Neural cell (in vitro differentiated cells): ENCODE data around the gene CDK7. TPM values are rescaled to one million over a fixed set of nuclear protein-coding genes. Genes with fewer than 3 reads are reported as not detected.

Experiments used
- H2AFZ ChIP-seq: fragments of 200-600, 300-800 bp; sonication (generic), shearing (Covaris generic); 2 replicates; pipeline ENCODE4 v1.6.0; 2014; ENCODE audit warnings: low read depth, mild to moderate bottlenecking, antibody characterized with exemption, low read length, moderate library complexity
- H3F3A ChIP-seq: fragments of 200-600 bp; shearing (Covaris generic); 2 replicates; pipeline ENCODE4 v1.6.1; 2016; ENCODE audit warnings: mild to moderate bottlenecking, moderate library complexity, mixed read lengths, antibody characterized with exemption, low read length; ENCODE audit not compliant: insufficient read depth, poor library complexity, severe bottlenecking
- H3K27ac ChIP-seq: fragments of 200-600, 300-800 bp; sonication (generic), shearing (Covaris generic); 2 replicates; pipeline ENCODE4 v1.5.1; 2014; ENCODE audit warnings: mild to moderate bottlenecking, low read length, moderate library complexity
- H3K27me3 ChIP-seq: fragments of 300-800, 200-600 bp; sonication (generic), shearing (Covaris generic); 2 replicates; pipeline ENCODE4 v1.6.0; 2014; ENCODE audit warnings: mild to moderate bottlenecking, low read depth, low read length, moderate library complexity; ENCODE audit not compliant: insufficient read depth
- H3K36me3 ChIP-seq: fragments of 300-800, 200-600 bp; sonication (generic), shearing (Covaris generic); 2 replicates; pipeline ENCODE4 v1.5.1; 2014; ENCODE audit warnings: mild to moderate bottlenecking, antibody characterized with exemption, low read length, moderate library complexity; ENCODE audit not compliant: insufficient read depth
- H3K4me2 ChIP-seq: fragments of 300-800, 200-600 bp; sonication (generic), shearing (Covaris generic); 2 replicates; pipeline ENCODE4 v1.6.0; 2014; ENCODE audit warnings: mild to moderate bottlenecking, low read length
- H3K4me3 ChIP-seq: fragments of 300-800, 200-600 bp; sonication (generic), shearing (Covaris generic); 2 replicates; pipeline ENCODE4 v1.5.1; 2014; ENCODE audit warnings: mild to moderate bottlenecking, low read length, moderate library complexity
- H3K79me2 ChIP-seq: fragments of 200-600 bp; shearing (Covaris generic); replicated peaks from 2 replicates; pipeline ENCODE4 v1.6.0; 2014; ENCODE audit warnings: mild to moderate bottlenecking, low read length, moderate library complexity; ENCODE audit not compliant: insufficient read depth
- H3K9ac ChIP-seq: fragments of 300-800, 200-600 bp; sonication (generic), shearing (Covaris generic); 2 replicates; pipeline ENCODE4 v1.6.1; 2016; ENCODE audit warnings: mild to moderate bottlenecking, low read length, mixed read lengths
- H3K9me2 ChIP-seq: fragments of 200-600 bp; shearing (Covaris generic); 2 replicates; pipeline ENCODE4 v1.6.1; 2016; ENCODE audit warnings: mild to moderate bottlenecking, low read length, mixed read lengths; ENCODE audit not compliant: insufficient read depth
- H3K9me3 ChIP-seq: fragments of 200-600, 300-800 bp; sonication (generic), shearing (Covaris generic); 2 replicates; pipeline ENCODE4 v1.6.1; 2016; ENCODE audit warnings: mild to moderate bottlenecking, mixed run types, low read length, moderate library complexity, mixed read lengths
- H4K20me1 ChIP-seq: fragments of 200-600 bp; shearing (Covaris generic); 2 replicates; pipeline ENCODE4 v1.6.1; 2016; ENCODE audit warnings: mild to moderate bottlenecking, mixed run types; ENCODE audit not compliant: insufficient read depth
- EP300 ChIP-seq: fragments of 450-650 bp; conservative IDR thresholded peaks from 2 replicates; pipeline ENCODE4 v1.6.1; 2014; ENCODE audit warnings: antibody characterized with exemption, mild to moderate bottlenecking, moderate library complexity; ENCODE audit not compliant: poor library complexity, severe bottlenecking
- EZH2 ChIP-seq: fragments of 200-600, 300-800 bp; shearing (Covaris generic), sonication (generic); IDR thresholded peaks from 2 replicates; pipeline ENCODE4 v1.6.1; 2014; ENCODE audit warnings: antibody characterized with exemption, low read length, borderline replicate concordance, mild to moderate bottlenecking; ENCODE audit not compliant: insufficient read depth, poor library complexity, severe bottlenecking
- MXI1 ChIP-seq: fragments of 450-650 bp; conservative IDR thresholded peaks from 2 replicates; pipeline ENCODE4 v1.6.1; 2014; ENCODE audit warnings: antibody characterized with exemption, mild to moderate bottlenecking; ENCODE audit not compliant: poor library complexity, severe bottlenecking
- POLR2AphosphoS5 ChIP-seq: IDR thresholded peaks from 2 replicates; pipeline ENCODE4 v1.6.1; 2012
- polyA plus RNA-seq: library from polyadenylated mRNA; depleted of rRNA; stranded (reverse); fragments of >200 nt; gene quantifications from 2 replicates; pipeline ENCODE4 v1.2.3, GENCODE V29; 2014
- TF ChIP-seq, protein P1 (sequence below): fragments of 450-650 bp; IDR thresholded peaks from 2 replicates; pipeline ENCODE4 v1.5.1; 2014; ENCODE audit warnings: antibody characterized with exemption, mild to moderate bottlenecking, moderate library complexity; ENCODE audit not compliant: poor library complexity, severe bottlenecking
- TF ChIP-seq, protein P2 (sequence below): IDR thresholded peaks from 2 replicates; pipeline ENCODE4 v1.6.1; 2012; ENCODE audit warnings: borderline replicate concordance

The CDK7 gene
- polyA plus RNA-seq, 1 donor from 2014 or later, result 44.2 TPM

GRCh38 chr5:69202497-69202896 is 32.2 kb upstream of the CDK7 start:
- Histone ChIP-seq H3K36me3 (no peaks in the 10 kb centered on the region), H3F3A (no peaks in the 10 kb centered on the region), H3K27me3 (no peaks in the 10 kb centered on the region), H3K4me3 (no peak overlapping the region), H4K20me1 (no peaks in the 10 kb centered on the region), H3K9me2 (no peaks in the 10 kb centered on the region), H3K9me3 (no peaks in the 10 kb centered on the region), H2AFZ (no peak overlapping the region), H3K27ac (no peak overlapping the region), H3K4me2 (no peak overlapping the region), H3K9ac (no peak overlapping the region), H3K79me2 (no peaks in the 10 kb centered on the region)
- no peak for TF ChIP-seq MXI1
- TF ChIP-seq EZH2, result no peak
- TF ChIP-seq, protein P1, sequence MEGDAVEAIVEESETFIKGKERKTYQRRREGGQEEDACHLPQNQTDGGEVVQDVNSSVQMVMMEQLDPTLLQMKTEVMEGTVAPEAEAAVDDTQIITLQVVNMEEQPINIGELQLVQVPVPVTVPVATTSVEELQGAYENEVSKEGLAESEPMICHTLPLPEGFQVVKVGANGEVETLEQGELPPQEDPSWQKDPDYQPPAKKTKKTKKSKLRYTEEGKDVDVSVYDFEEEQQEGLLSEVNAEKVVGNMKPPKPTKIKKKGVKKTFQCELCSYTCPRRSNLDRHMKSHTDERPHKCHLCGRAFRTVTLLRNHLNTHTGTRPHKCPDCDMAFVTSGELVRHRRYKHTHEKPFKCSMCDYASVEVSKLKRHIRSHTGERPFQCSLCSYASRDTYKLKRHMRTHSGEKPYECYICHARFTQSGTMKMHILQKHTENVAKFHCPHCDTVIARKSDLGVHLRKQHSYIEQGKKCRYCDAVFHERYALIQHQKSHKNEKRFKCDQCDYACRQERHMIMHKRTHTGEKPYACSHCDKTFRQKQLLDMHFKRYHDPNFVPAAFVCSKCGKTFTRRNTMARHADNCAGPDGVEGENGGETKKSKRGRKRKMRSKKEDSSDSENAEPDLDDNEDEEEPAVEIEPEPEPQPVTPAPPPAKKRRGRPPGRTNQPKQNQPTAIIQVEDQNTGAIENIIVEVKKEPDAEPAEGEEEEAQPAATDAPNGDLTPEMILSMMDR, result no peak
- TF ChIP-seq EP300, result no peak
- no peak for TF ChIP-seq POLR2AphosphoS5

DNA sequence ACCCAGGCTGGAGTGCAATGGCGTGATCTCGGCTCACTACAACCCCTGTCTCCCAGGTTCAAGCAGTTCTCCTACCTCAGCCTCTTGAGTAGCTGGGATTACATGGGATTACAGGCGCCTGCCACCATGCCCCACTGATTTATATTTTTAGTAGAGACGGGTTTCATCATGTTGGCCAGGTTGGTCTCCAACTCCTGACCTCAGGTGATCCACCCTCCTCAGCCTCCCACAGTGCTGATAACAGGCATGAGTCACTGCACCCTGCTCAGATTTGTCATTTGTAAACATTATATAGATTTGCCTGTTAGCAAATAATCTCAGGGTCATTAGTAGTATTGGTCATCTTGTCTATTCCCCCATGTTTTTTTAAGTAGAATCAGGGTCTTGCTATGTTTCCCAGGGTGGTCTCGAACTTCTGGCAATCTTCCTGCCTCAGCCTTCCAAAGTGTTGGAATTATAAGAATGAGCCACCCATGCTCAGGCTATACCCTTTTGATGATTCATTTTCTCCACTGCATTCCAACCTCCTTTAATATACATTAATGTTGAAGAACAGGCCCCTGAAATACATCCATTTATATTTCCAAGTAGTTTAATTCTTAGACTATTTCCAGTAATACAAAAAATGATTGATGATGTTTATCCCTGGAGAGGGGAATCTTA is 28.0 kb upstream of the CDK7 start:
- Histone ChIP-seq H3K4me2 (no peak overlapping the region), H3K79me2 (no peaks in the 10 kb centered on the region), H3F3A (no peaks in the 10 kb centered on the region), H3K9me2 (no peaks in the 10 kb centered on the region), H3K27ac (no peak overlapping the region), H3K9me3 (no peaks in the 10 kb centered on the region), H3K27me3 (no peaks in the 10 kb centered on the region), H2AFZ (no peak overlapping the region), H3K36me3 (no peaks in the 10 kb centered on the region), H3K9ac (no peak overlapping the region), H3K4me3 (no peak overlapping the region), H4K20me1 (no peaks in the 10 kb centered on the region)
- TF ChIP-seq MXI1 (no peak), EZH2 (no peak), POLR2AphosphoS5 (no peak)
- TF ChIP-seq, protein P1, result no peak
- TF ChIP-seq, protein P2, sequence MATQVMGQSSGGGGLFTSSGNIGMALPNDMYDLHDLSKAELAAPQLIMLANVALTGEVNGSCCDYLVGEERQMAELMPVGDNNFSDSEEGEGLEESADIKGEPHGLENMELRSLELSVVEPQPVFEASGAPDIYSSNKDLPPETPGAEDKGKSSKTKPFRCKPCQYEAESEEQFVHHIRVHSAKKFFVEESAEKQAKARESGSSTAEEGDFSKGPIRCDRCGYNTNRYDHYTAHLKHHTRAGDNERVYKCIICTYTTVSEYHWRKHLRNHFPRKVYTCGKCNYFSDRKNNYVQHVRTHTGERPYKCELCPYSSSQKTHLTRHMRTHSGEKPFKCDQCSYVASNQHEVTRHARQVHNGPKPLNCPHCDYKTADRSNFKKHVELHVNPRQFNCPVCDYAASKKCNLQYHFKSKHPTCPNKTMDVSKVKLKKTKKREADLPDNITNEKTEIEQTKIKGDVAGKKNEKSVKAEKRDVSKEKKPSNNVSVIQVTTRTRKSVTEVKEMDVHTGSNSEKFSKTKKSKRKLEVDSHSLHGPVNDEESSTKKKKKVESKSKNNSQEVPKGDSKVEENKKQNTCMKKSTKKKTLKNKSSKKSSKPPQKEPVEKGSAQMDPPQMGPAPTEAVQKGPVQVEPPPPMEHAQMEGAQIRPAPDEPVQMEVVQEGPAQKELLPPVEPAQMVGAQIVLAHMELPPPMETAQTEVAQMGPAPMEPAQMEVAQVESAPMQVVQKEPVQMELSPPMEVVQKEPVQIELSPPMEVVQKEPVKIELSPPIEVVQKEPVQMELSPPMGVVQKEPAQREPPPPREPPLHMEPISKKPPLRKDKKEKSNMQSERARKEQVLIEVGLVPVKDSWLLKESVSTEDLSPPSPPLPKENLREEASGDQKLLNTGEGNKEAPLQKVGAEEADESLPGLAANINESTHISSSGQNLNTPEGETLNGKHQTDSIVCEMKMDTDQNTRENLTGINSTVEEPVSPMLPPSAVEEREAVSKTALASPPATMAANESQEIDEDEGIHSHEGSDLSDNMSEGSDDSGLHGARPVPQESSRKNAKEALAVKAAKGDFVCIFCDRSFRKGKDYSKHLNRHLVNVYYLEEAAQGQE, result no peak
